ENCODE data around the gene TNFAIP2. TPM values are rescaled to one million over a fixed set of nuclear protein-coding genes. Genes with fewer than 3 reads are reported as not detected.
"Not testable (repeated sequence)": the region's sequence is repeated elsewhere in the genome, so short reads cannot be mapped to it uniquely, and the experiment has no call there.

The TNFAIP2 gene
- total RNA-seq, 1 donor from 2014 or later: 73.4 TPM

DNA sequence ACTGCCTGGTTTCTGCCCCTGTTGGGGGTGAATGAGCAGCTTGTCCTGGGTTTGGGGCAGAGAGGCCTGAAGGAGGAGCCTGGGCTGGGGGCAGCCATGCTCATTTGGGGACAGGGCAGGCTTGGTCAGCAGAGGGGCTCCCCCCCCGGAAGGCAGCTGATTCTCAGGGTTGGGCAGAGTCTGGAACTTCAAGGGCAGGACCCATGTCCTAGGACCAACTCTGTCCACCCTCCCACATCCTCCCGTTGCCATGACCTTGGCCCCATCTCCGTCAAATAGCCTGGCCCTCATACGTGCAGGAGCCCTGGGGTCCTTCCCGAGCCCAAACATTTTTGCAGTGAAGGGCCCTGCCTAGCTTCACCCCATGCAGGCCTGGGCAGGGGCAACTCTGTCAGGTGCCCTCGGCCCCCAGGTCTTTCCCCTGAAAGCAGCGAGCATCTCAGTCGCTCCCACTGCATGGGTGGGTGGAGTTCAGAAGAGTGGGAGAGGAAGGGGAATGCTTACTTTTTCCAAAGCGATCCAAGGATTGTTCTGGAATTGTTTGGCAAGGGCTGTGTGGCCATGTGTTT, 32.6 kb downstream of the TNFAIP2 start:
- DNase-seq: no peak

DNA sequence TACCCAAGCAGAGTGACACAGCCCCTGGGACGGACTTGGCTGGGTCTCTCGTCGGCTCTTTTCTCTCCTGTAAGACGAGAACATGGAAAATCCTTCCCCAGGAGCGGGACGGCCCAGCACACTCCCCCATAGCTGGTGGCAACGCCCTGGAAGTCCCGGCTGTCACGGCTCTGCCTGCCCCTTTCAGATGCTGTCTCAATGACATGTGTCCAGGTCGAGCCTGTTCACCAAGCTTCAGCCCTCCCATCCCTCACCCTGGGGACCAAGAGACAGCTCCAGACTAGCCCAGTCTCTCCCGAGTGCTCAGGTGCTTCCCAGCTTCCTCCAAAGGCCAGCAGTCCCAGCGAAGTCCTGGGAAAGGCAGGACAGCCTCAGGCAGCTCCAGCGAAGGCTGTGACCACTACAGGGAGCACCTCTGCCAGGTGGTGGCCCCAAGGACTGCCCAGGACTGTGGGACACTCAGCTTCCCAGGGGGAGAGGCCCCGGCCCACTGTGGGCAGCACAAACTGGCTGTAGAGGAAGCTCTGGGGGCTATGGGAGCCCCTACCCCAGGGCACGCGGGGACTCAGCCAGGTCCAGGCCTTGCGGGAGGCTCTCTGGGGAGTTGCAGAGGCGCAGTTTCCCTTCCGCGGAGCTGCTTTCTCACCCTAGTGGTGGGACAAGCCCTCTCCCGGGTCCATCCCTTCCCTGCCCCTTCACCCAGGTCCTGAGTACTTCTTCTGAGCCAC, 33.6 kb downstream of the TNFAIP2 start:
- DNase-seq: no peak

DNA sequence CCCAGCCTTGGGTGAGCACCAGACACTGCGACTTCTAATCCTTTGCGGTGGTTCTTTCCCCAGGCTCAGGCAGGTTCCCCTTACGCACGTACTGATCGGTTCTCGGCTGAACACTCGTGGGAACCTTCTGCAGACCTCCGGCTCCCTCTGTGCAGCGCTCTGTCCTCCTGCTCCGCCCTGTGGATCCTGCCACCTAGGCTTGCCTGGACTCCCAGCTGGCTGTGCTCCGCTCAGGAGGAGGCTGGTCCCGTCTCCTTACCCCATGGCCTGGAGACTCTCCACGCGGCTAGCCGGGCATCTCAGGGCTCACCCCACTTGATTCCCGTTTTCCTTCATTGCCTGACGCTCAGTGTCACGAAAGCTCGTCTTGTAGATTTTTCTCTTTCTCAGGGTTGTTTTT, 34.7 kb downstream of the TNFAIP2 start:
- DNase-seq: no peak

DNA sequence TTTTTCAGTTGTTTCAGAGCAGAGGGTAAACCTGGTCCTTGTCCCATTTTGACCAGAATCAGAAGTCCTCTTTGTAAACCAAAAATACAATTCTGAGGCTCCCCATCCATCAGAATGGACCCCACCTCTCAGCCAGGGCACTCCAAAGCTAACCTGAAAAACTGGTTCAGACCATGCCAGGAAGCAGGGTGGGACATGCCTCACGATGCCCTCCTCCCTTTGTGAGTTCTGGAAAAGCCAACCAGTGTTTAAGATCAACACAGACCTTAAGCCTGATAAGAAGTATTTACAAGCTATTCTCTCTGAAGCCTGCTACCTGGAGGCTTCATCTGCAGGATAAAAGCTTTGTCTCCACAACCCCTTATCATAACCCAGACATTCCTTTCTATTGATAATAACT, 35.4 kb downstream of the TNFAIP2 start:
- DNase-seq: peak; percentile 39

DNA sequence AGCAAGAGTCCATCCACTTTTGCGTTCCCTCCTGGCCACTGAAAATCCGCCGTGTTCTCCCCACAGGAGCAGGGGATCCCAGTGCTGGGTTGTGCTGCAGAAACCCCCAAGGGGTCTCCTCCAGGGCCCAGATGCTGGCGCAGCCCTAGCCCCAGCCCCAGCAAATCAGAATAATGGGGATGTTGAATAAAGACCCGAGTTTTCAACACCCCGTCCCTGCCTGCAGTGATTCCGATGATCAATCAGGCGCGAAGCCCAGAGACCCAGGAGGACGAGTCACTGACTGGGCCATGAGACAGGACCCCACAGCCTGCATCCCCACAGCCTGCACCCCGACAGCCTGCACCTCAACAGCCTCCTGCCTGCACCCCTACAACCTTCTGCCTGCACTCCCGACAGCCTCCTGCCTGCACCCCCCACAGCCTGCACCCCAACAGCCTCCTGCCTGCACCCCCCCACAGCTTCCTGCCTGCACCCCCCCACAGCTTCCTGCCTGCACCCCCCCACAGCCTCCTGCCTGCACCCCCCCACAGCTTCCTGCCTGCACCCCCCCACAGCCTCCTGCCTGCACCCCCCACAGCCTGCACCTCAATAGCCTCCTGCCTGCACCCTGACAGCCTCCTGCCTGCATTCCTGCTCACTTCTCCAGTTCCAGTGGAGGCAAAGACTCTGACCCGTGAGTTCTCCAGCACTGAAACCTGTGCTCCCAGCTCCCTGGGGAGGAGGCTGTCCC, 37.2 kb downstream of the TNFAIP2 start:
- no peak for DNase-seq

DNA sequence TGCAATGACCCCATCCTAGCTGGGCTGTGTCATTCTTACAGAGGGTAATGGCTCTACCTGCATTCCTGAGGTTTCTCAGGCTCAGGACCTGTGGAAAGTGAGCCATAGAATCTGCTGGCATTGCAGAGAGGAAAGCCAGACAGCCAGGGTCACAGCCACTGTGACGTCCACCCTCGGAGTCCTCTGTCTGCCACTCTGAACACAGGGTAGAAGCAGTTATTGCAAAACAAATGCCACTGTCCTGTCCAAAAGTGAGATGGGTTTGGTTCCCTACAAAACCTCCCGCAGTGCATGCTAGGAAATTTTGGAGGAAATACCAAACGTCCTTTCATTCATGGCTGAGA, 37.8 kb downstream of the TNFAIP2 start:
- DNase-seq: no peak

DNA sequence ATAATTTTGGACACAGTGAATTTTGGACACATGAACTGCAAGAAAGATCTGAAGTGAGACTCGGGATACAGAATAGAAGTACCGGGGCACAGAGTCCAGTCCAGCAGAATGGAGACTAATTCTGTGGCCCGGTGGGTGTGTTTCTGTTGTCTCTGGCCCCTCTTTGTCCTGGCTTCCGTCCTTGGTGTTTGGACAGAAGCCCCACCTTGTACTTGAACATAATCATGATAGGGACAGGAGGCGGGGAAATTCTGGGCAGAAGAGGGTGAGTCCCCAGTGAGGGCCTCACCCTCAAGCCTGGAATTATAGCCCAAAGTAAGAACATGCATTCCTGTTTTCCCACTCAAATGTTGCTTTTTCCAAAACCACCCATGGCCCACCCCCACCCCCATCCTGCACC, 39.9 kb downstream of the TNFAIP2 start:
- no peak for DNase-seq

DNA sequence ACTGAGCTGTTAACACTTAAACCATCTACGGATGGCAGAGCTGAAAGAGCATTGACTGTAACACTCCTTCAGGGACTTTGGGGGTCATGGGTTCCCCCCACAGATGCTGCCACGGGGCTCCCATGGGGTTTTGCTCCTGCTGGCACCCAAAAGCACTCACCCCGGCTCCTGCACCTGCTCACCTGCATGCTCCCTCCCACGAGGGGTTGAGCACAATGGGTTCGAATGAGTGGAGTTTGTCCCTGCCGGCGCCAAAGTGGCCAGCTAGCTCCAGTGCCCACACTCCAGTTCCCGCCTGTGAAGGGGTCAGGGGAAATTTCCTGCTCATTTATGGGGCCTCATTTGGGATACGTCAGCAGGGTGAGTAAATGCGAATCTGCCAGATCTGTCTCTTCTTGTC, 40.7 kb downstream of the TNFAIP2 start:
- DNase-seq: no peak

DNA sequence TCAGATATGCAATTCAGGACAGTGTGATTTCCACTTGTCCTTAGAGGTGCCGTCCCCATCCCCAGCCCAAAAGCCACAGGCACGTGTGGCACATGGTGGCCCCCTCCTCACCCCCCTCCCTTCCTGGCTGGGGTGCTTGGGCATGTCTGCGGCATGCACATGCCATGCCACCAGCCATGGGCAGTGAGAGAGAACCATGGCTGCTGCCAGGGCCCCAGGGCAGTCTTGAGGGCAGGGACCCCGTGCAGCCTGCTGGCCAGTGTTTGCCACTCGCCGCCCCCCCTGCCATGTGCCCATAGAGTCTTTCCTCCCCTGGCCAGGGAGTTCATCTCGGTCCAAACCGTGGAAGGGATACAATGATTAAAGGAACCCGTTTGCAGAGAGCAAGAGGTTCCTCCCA, 41.5 kb downstream of the TNFAIP2 start:
- DNase-seq: no peak

DNA sequence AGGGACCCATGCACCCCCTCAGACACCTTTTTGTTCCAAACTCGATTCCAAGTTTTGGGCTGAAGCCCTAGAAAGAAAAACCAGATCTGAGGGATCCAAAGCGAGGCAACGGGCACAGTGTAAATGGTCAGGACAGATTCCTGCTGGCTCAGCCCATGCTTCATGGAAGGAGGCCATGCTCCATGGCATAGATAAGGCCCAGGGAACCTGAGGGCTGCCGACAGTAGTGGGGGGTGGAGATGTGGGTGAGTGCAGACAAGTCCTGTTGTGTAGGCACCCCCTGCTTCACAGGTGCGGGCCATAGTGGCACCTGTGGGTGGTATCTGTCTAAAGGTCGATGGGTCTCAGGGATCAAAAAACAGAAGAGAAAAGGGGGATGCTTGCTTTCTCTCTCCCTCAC, 42.1 kb downstream of the TNFAIP2 start:
- no peak for DNase-seq

DNA sequence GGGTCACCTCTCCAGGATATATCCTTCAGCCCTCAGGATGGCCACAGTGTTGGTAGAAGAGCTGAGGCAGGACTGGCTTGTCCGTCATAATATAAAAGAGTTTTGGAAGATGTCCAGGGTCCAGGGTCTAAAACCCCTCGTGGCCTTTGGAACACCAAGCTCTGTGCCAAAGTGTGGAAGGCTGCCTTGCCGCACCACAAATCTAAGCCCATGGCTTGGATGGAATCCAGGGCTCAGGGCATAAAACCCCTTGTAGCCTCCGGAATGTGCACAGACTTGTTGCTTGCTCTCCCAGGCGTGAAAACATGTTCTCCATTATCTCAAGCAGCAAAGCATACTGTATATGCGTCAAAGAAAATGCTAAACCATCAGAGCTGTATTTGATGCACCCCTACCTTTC, 46.7 kb downstream of the TNFAIP2 start:
- no peak for DNase-seq

DNA sequence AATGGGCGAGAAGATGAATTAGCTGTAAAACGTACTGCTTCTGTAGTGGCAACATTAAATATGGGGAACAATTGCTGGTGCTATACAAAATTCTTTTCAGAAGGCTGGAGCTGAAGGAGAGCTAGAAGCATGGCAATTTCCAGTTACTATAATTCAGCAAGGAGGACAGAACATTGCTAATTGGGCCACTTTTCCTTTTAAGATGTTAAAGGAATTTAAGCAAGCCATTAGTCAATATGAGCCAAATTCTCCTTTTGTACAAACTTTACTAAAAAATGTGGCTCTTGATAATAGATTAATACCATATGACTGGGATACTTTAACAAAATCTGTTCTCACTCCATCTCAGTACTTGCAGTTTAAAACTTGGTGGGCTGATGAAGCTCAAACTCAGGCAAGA, 47.9 kb downstream of the TNFAIP2 start:
- DNase-seq: not testable (repeated sequence)

DNA sequence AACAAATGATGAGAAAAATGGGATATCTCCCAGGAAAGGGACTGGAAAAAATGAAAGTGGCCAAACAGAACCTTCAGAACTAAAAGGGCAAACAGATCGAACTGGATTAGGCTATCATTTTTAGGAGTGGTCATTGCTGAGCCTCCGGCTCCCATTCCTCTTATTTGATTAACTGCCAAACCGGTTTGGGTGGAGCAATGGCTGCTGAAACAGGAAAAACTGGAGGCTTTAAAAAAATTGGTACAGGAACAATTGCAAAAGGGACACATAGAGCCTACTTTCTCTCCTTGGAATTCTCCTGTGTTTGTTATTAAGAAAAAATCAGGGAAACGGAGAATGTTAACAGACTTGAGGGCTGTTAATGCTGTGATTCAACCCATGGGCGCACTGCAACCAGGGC, 49.7 kb downstream of the TNFAIP2 start:
- DNase-seq: no peak

DNA sequence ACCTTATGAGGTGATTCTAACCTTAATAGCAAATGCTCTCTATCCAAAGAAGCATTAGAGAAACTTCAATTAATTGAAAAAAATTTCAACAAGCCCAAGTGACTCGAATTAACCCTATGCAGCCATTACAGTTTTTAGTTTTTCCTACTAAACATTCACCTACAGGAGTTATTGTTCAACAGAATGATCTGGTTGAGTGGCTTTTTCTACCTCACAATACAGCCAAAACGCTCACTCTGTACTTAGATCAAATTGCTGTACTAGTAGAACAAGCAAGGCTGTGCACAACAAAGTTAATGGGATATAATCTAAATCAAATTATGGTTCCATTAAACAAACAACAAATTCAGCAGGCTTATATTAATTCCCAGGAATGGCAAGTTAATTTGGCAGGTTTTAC, 50.6 kb downstream of the TNFAIP2 start:
- not testable (repeated sequence) for DNase-seq

DNA sequence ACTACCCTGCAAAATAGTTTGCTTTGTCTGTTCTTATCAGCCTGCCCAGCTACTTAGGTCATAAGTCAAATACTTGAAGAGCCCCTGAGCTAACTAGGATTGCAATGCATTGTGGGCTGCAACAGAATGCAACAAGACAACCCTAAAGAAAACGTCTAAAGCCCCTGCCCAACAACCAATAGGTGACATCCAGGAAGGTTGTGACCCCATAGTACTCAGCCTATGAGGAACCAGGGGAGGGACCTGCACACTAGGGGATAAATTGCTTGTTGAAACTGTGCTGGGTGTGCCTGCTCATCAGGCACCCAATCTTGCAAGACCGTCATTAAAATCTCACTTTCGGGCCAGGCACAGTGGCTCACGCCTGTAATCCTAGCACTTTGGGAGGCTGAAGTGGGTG, 52.9 kb downstream of the TNFAIP2 start:
- not testable (repeated sequence) for DNase-seq

DNA sequence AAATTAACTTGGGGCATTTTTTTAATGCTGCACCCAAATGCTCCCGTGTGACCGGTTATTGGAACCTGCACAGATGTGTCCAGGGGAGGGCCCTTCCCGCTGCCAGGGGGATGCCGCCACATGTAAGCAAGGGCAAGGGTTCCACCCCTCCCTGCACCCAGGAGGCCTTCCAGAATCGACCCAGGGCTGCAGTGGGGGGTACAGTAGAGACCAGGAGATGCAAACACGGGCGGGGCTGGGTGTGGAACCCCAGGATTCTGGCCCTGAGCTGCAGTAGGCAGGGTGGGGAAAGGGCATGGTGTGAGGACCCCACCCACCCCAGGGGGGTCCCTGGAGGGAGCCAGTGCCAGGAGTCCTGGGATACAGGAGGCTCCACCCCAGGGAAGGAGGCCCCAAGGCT, 54.1 kb downstream of the TNFAIP2 start:
- no peak for DNase-seq

DNA sequence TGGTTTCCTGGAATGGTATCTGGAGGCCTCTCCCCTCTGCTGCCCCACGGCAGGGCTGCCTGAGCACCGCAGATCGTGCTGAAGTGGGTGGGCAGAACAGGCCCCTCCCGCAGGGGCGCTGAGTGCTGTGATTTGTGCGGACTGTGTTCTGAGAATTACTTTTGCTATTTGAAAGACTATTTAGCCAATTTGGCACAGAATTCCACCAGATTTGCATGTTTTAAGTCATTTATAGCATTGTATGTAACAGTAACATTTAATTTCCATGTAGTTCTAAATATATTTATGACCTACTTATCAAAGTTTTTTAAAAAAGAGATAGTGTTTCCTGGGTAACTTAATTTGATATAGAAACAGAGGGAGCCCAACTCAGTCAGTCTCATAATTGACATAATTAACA, 55.3 kb downstream of the TNFAIP2 start:
- DNase-seq: no peak

DNA sequence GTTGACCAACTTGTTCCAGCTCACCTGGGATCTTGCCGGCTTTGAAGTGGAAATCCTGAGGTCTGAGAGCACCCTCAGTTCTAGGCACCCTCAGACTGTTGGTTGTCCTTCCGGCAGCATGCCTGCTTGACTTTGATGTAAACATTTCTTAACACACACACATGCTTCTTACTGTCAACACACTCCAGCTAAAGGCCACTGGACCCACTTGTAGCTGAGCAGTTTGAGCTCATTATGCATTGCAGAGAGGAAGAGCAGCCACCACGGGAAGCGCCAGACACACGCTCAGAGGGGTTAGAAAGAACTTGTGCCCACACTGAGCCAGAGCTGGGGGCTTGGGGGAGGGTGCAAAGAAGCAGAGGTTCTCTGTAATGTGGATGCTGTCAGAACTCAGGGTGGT, 55.8 kb downstream of the TNFAIP2 start:
- no peak for DNase-seq

DNA sequence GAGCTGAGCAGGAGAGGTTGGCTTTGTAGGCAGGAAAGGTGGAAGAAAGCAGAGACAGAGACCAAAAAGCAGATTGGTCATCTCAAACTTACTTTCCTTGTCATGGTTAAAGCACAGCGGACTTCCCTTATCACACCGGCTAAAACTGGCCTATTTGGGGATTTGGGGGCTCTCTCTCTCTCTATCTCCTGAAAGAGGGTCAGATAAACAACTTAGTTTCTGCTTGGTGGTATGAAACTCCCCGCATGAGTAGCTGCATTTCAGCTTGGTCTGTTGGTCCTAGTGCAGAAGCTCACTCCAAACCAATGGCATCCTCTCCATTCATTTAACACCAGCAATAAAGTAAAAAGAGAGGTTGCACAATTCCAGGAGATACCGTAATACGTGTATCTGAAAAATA, 57.1 kb downstream of the TNFAIP2 start:
- no peak for DNase-seq

DNA sequence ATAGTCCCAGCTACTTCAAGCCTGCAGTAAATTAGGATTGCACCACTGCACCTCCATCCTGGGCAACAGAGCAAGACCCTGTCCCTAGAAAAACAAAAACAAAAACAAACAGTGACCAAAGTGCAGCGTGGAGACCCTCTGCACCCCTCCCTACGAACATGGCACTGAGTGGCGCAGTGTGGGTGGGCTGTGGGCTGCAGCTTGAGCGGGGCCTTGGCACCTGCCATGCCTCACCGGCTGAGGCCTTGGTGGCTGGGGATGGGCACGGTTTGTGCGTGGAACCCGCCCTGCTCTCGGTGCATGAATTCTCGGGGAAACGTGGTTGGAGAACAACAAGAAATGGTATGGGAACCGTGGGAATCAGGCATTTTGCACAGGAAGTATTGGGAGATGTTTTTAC, 60.8 kb downstream of the TNFAIP2 start:
- no peak for DNase-seq

DNA sequence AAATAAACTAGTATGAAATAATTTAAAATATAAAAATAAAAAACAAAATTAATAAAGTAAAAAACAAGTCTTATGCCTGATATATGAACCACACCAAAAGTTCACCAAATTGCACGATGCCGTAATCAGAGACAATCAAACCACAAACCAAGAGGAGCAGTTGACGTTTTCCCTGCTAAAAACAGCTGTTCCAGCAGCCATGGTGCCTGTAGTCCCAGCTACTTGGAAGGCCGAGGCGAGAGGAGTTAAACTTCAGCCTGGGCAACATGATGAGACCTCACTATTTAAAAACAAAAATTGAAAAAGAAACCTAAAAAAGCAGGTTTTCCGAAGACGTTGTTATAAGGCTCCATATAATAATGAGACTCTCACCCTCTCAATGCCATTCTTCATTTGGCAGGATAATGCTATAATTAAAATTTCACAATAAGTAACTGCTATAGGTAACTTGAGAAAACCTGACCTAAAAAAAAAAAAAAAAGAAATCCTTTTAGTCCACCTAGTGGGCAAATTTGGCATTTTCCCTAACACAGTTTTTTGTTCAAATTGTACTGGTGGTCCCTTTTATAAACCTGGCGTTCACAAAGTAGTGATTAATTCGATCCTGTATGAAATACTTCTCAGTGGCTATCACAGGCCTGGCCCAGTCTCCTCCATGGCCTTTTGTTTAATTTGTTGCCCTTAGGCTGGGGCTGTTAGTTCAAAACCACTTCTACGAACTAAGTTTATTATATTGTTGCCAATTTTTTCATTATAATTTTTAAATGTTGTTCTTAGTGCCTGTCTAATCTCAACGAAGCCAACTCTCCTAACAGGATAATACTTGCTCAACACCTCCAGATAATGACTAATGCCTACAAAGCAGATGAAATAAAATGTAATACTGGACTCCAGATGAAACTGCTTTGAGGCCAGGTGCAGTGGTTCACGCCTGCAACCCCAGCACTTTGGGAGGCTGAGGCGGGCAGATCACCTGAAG, 62.1 kb downstream of the TNFAIP2 start:
- DNase-seq: peak; percentile 75

DNA sequence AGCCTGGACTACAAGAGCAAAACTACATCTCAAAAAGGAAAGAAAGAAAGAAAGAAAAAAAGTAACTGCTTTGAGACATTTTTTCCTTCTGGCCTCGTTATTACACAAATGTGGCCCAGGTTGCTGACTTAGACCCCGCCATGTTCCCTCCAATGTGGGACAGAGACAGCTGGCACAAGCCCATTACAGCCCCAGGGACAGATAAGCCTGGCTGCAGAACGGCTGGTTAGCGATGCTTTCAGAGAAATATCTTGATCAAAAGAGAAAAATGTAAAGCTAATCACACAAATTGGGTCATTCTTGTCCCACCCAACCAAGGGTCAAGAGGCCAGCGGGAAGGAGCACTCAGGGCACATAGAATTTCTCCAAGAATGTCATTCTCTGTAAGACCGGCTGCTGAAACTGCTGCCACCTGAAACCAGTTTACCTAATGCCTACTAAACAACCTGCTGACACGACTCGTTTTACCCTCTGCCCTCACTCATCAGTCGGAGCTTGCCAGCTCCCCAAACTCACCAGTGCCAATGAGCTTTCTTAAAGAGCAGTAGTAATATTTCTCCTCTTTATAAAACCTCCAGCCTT, 63.1 kb downstream of the TNFAIP2 start:
- DNase-seq: no peak

Data from tongue (tissue), 2 donors.